GM18517 (cell line): ENCODE results near the gene MYBL2.

Source experiments
- ATAC-seq: cut with Tn5 transposase; IDR thresholded peaks from one replicate; pipeline ENCODE4 v1.9.1; 2021; ENCODE audit warnings: mild to moderate bottlenecking, moderate library complexity; ENCODE audit not compliant: unreplicated experiment

Gene MYBL2

DNA sequence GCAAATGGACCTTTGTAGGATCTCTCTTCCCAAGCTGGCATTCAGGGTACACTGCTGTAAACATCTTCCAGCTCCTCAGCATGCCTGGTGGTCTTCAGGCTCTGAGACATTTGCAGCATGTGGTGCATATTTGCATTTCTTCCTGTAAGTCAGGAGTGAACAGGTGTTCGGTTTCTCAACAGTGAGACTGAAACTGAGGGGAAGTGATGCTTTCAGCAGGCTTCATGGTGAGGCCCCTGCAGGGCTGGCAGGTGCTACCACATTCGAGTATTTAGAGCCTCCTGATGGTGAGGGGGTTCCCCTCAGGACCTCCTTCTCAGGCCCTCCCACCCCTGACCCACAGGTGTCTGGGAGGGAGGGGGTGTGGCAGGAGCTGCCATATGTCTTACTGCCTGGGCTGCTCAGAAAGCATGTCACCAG lies 15.1 kb downstream of the MYBL2 start:
- ATAC-seq = peak; percentile 93

DNA sequence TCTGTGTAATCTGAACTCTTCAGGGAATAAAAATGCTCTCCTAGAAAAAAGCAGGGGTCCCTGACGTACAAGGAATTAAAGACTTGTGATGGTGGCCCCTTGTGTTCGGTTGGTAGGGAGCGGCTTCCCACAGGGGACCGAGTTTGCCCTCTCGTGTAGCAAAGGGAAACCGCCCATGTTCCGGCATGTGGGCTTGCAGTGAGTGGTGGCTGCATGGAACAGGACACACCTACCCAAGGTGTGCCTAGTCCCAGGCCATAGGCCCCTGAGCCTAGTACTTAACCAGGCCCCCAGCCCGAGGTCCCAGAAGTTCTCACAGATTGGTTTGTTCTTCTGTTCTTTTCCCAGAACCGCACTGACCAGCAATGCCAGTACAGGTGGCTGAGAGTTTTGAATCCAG lies 15.5 kb downstream of the MYBL2 start:
- ATAC-seq = peak; percentile 16

DNA sequence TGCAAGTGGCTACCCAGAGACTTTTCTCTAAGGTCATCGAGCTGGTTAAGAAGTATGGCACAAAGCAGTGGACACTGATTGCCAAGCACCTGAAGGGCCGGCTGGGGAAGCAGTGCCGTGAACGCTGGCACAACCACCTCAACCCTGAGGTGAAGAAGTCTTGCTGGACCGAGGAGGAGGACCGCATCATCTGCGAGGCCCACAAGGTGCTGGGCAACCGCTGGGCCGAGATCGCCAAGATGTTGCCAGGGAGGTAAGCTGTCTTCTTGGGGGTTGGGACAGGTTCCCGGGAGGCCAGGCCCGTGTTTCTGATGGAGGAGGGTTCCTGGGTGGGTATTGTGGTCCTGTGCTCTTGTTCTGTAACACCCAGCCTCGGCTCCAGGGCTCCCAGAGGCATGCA lies 19.9 kb downstream of the MYBL2 start:
- ATAC-seq = no peak

DNA sequence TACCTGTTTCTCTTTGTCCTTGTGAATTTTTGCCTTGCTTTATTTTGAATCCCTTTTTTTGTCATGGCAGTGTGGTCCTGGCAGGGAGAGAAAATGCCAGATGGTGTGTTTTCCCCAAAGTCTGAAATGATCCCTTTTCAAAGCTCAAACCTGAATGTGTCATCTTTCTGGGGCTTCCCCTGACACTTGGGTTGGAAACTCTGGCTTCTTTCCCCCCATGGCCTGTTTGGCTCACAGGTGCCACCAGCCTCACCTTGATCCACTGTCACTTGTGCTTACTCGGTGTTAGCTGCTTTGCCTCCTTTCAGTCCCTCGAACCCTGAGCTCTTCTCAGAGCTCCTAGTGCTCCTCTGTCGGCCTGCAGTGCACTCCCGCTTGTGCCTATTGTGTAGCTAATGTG lies 22.3 kb downstream of the MYBL2 start:
- no peak for ATAC-seq

DNA sequence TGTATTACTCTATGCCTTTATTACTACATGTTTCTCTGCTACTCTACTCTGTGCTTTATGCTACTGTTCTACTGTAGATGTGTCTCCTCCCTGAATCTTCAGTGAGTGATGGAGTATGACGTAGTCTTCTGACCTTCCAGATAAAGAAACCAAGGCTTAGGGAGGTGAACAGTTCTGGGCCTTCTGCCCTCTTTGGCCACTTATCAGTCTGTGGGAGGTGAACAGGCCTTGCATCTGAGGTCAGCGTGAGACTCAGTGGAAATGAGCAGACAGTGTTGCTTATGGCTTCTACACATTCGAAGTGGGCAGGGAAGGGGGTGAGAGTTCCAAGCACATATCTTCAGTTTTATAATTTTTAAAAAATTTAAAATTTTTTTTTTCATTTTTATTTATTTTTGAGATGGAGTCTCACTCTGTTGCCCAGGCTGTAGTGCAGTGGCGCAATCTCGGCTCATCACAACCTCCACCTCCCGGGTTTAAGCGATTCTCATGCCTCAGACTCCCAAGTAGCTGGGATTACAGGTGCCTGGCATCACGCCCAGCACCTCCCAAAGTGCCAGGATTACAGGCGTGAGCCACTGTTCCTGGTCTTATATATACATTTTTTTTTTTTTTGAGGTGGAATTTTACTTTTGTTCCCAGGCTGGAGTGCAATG lies 24.2 kb downstream of the MYBL2 start:
- ATAC-seq = no peak

DNA sequence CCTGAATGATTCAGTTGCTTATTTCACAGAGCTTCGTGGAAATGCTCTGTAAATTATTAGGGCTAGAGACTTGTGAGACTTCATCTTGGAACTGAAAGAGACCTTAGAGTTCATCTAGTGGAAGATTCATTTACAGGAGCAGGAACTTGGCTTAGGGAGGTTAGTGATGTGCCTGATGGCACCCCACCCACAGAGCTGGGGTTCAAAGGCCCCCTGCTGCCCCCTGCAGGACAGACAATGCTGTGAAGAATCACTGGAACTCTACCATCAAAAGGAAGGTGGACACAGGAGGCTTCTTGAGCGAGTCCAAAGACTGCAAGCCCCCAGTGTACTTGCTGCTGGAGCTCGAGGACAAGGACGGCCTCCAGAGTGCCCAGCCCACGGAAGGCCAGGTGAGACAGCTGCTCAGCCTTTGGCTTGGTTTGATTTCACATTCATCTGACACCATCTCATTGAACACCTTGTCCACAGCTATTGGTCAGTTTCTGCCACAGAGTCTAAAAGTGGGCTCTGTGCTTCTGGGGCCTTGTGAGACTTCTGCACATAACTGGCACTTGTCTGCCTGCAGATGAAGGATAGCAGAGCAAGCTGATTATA lies 25.1 kb downstream of the MYBL2 start:
- ATAC-seq = no peak

DNA sequence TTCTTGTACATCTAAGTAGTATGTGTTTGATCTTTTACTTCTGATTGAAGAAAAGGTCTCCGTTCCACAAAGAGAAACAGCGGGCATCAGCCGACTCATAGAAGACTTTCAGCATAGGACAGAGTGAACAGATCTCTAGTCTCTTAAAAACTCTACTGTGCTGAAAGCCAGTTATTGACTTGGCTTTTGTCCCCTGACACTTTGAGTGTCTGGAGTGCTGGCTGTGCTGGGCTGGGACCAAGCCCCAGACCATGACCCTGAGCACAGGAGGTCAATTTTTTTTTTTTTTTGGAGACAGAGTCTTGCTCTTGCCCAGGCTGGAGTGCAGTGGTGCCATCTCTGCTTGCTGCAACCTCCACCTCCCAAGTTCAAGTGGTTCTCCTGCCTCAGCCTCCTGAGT lies 27.8 kb downstream of the MYBL2 start:
- no peak for ATAC-seq

DNA sequence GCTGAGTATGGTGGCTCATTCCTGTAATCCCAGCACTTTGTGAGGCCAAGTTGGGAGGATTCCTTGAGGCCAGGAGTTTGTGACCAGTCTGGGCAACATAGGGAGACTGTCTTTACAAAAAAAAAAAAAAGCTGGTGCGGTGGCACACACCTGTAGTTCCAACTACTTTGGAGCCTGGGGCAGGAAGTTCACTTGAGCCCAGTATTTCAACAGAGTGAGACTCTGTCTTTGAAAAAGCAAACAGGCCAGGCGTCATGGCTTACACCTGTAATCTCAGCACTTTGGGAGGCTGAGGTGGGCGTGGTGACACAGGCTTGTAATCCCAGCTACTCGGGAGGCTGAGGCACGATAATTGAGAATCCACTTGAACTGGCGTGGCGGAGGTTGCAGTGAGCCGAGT lies 28.7 kb downstream of the MYBL2 start:
- ATAC-seq = no peak

DNA sequence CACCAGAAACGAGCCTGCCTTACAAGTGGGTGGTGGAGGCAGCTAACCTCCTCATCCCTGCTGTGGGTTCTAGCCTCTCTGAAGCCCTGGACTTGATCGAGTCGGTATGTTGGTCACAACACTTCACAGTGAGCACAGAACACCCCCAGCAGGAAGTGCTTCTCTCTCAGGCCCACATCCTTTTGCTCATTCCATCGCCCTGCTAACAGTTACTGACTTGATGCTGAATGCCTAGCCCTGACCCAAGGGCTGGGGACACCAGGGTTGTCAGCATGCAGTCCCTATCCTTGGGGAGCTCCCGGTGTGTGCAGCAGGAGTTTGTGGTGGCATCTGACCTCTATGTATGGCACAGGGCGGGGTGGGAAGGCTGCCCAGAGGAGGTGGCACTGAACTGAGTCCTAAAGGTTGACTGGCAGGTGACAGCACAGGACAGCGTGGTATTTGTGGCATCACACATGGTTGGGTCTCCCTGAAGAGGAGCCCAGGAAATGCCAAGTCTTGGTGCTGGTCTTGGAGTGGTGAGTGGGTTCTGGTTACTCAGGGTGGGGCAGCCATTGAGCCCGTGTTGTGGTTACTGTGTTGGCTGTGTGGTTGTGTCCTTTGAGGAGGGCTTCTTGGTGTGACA lies 33.1 kb downstream of the MYBL2 start:
- ATAC-seq = no peak

DNA sequence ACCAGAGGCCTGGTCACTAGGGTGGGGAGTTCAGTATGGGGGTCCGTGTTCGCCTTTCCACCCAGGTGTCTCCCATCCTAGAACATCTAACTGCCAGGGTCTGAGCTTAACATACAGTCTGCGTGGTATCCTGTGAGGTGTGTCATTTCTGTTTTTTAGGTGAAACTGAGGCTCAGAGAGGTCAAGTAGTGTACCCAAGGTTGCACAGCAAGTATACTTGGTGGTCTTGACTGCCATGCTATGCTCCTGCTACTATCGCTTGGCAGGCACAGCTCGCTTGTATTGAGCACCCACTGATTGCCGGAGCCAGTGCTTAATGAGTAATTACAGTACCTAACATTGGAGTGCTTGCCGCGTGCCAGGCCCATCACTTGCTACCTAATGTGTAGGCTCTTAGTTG lies 33.7 kb downstream of the MYBL2 start:
- no peak for ATAC-seq

DNA sequence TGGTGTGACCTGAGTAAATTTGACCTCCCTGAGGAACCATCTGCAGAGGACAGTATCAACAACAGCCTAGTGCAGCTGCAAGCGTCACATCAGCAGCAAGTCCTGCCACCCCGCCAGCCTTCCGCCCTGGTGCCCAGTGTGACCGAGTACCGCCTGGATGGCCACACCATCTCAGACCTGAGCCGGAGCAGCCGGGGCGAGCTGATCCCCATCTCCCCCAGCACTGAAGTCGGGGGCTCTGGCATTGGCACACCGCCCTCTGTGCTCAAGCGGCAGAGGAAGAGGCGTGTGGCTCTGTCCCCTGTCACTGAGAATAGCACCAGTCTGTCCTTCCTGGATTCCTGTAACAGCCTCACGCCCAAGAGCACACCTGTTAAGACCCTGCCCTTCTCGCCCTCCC lies 35.6 kb downstream of the MYBL2 start:
- ATAC-seq = no peak

DNA sequence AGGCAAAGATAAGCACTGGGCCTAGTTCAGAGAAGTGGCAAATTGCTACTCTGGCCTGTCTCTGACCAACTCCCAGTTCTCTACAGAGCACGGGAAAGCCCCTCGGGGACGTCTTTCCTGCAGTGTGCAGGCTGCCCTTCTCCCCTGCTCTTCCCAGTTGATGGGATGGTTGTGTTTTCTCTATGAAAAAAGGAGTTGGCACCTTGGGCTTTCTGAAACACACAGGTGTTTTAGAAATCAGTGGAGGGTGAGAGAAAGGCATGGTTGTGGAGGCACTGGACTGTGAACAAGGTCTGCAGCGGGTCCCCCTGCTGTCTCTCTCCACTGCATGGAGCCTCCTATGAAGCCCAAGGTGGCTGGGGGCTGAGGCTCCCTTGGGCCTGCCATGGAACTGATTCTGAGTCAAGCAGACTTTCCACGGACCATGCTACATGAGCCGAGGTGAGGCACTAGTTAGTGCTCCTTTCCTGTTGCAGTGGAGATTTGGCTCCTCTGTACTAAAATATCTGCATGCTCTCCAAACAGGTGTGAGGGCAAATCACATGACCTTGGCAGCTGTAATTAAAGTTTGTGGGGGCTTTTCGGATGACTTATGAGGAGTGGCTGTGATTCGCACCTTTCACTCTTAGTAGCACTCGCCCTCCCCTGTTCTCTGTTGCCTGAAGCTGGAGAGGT lies 43.6 kb downstream of the MYBL2 start:
- peak; percentile 65 for ATAC-seq

DNA sequence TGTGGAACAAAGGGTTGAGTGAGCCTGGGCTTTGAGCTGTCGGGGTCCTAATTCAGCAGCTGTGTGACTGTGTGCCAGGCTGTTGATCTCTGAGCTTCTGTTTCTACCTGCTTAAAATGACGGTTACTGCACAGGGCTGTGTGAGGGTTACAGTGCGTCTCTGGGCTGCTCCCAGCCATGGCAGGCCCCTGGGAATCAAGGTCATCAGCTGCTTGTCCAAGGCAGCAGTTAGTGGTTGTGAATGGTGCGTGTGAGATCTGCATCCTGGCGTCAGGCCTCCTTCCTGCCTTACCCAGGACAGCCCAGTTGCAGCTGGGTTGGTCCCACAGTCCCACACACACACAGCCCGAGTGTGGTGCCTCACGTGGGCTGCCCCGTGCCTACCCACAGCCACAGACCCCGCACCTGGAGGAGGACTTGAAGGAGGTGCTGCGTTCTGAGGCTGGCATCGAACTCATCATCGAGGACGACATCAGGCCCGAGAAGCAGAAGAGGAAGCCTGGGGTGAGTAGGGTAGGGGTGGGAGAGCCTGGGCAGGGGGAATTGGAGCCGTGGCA lies 44.3 kb downstream of the MYBL2 start:
- no peak for ATAC-seq

DNA sequence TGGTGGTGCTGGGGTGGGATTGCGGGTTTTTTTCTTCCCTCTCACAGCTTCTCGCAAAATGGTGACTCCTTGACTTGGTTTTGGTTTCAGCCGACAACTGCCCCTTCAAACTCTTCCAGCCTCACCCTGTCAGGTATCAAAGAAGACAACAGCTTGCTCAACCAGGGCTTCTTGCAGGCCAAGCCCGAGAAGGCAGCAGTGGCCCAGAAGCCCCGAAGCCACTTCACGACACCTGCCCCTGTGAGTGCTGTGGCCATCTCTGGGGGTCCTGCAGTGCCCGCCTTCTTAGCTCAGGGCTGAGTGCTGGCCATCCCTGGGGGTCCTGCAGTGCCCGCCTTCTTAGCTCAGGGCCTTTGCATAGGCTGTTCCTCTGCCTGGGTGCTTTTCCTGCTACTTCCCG lies 48.1 kb downstream of the MYBL2 start:
- no peak for ATAC-seq

DNA sequence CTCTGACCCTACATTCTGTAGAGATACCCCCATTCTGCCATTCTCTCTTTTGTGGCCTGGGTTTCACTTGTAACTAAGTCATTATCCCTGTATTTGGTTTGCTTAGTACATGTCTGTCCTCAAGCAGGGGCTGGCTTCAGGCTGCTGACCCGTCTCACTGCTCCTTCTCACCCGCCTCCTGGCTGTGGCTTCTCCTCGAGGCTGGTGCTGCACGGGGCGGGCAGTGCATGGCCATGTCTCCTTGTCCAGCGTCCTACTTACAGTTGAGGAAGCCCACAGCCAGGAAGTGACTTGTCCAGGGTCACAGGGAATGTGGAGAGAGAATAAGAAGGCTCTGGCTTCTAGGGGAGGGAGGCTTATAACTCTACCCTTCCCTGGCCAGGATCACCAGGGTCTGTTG lies 48.6 kb downstream of the MYBL2 start:
- ATAC-seq = no peak

DNA sequence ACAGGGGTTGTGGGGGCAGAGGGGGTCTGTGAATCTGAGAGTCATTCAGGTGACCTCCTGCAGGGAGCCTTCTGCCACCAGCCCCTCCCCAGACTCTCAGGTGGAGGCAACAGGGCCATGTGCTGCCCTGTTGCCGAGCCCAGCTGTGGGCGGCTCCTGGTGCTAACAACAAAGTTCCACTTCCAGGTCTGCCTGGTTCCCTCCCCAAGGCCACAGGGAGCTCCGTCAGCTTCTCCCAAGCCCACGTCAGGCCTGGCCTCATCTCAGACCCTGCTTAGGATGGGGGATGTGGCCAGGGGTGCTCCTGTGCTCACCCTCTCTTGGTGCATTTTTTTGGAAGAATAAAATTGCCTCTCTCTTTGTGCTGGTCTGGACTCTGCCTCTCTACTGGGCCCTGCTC lies 49.2 kb downstream of the MYBL2 start:
- no peak for ATAC-seq

DNA sequence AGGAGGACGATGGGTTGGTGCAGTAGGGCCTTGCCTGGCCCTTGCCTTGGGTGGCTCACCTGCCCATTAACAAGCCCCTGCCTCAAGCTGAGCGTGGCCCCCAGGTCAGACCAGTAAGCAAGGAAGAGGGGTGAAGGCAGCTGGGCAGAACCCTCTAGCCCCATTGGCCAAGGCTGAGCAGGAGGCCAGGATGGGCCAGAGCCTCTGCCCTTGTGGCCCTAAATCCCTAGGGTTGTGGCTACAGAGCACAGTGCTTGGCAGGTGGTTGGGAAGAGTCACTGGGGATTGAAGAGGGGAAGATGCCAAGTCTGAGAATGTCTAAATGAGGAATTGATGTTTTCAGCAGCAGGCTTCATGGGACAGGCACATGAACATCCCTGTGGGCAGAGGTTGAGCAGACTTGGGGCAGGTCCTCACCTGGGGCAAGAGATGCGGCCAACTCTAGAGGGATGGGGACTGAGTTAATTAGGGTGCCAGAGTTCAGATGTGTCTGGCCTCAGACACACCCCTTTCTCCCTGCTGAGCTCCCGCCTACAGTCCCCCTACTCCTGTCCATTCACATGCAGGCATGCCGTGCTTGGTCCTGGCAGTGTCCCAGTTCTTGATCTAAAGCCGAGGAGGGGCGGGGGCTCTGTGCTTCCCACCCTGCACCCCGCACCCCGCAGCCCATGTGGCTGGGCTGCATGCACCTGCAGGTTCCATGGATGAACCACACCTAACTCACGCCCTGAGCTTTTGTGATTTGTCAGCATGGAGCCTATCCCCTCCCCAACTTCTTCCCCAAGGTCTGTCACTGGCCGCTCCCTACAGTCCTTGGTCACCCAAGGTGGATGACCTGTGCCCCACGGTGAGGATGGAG lies 50.1 kb downstream of the MYBL2 start:
- no peak for ATAC-seq

DNA sequence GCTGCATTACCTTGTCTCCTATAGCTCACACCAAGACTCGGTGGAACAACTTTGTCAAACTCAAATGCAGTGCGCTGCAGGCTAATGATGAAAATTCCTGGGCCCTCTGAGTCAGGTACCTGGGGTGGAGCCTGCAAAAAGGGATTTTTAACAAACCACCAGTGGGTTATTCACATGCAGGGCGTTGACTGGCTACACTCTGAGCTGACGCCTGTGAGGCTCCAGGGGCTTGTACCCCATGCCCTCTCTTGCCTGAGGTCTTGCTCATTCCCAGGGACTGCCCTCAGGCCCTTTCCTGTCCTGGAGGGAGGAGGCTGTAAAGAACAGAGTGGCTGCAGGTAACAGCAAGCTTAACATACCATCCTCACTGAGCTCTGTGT lies 50.7 kb downstream of the MYBL2 start:
- no peak for ATAC-seq

DNA sequence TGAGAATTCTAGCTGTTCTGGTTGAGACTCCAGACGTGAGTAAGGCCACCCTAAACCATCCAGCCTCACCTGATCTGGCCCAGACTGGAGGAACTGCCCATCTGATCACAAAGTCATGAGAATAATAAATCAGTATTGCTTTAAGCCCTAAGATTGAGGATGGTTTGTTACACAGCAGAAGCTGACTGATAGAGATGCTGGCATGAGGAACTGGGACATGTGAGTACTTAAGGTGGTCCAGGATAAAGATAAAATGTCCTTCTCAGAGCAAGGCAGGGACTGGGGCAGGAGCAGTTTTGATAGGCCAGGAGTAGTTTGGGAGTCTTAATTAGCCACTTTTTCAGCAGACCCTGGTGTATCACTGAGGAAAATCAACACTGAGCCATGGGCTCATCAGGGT lies 53.1 kb downstream of the MYBL2 start:
- ATAC-seq = no peak

DNA sequence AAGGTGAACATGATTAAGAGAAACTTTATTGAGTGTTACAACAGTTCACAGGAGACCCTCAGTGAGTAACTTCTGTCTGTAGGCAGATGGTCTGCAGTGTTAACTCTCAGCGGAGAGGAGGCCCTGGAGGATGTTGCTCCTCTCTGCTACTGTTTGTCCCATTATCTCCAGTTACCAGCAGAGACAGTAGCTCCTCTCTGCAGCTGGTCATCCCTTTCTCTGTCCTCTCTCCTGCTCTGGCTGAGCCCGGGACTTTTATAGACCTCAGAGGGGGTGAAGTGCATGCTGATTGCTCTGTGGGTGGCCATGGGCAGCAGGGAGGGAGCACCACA lies 54.1 kb downstream of the MYBL2 start:
- ATAC-seq = no peak
